HG03045 (cell line): Measurements from ENCODE around the gene SMR3A.

Experiments used
- ATAC-seq: cut with Tn5 transposase; IDR thresholded peaks from one replicate; pipeline ENCODE4 v1.9.1; 2021; ENCODE audit warnings: mild to moderate bottlenecking, moderate library complexity; ENCODE audit not compliant: unreplicated experiment

Gene SMR3A

DNA sequence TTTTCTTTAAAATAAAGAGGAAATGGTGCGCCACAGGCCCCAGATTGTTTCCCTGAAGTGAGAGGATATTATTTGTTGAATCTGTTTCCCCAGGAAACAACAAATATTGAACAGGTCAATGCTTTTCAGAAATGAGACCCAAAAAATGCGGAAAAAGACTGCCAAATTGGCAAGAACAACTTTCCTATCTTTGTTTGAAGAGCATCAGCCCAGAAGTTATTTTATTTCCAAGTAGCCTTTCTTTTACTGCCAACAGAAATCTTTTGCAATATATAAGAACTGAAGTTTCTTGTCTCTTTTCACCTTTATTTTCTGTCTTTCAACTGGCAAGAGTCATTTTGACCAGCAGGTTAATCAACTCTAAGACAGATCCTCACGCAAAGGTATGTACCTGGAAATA lies at the start of gene SMR3A:
Gene SMR3A (plus strand): TSS at position 301 of the 400 bp plus-strand sequence. CDS start 1,356 bp downstream, outside the sequence.
- no peak for ATAC-seq

DNA sequence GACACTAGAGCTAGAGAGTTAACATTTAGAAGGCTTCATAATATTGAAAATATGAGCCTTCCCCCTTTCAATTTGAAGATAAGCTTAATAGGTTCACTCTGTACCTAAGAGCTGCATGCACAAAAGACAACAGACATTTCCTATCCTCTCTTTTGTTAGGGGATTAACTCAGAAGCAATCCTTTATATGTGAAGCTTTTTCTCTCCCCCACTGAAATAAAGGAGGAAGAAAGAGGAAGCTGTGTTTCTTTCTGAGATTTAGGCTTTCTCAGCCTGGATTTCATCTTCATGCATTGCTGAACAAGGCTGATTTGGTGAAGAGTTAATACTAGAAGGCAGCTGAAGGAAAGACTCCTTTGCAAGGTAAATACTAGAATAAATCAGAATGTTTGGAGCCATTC lies 46.8 kb upstream of the SMR3A start:
- ATAC-seq: no peak

DNA sequence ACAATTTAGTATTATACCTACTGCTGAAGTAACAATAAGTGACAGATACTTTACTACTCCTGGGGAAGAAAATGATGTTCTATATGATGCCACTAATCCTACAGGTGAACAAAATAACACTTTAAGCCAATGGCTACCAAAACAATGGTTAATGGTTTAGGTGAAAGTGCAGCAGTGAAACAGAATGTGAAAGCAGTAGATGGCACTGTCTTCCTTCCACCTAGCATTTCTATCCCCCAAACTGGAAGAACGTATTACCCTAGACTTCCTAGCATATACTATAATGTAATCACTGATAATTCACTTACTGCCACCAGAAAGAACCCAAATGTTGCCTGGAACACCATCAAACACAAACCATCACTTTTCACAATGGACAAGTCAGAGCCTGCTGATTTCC lies 44.6 kb upstream of the SMR3A start:
- ATAC-seq: no peak

GRCh38 chr4:70326052-70326451 lies 34.5 kb upstream of the SMR3A start:
- ATAC-seq: no peak

- ATAC-seq: no peak
These were observed 25.9 kb upstream of the SMR3A start, which contains the start of gene CABS1 for GRCh38 chr4:70334681-70335080. TSS of gene CABS1 (plus strand) at chr4:70334981. CDS start at chr4:70335040, 59 bp downstream.

- no peak for ATAC-seq
These were observed 24.5 kb upstream of the SMR3A start for GRCh38 chr4:70336043-70336442.

GRCh38 chr4:70337886-70338420 lies 22.6 kb upstream of the SMR3A start:
- ATAC-seq: no peak

DNA sequence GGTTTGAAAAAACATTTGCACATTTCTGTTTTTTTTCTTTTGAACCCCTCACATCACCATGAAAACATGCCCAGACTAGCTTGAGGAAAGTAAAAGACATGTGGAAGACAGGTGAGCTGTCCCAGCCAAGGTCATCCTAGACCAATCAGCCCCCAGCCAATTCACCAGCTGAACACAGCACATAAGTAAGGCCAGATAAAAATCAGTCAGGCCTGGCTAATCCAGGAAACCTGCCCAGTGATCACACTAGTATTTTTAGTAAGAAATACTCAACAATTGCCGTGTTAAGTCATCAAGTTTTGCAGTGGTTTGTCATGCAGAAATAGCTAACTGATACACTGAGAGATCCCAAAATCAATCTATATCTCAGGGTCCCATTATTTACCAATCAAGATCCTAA lies 4.4 kb upstream of the SMR3A start:
- ATAC-seq: no peak

- no peak for ATAC-seq
These were observed 1.4 kb upstream of the SMR3A start for GRCh38 chr4:70359115-70359661.

DNA sequence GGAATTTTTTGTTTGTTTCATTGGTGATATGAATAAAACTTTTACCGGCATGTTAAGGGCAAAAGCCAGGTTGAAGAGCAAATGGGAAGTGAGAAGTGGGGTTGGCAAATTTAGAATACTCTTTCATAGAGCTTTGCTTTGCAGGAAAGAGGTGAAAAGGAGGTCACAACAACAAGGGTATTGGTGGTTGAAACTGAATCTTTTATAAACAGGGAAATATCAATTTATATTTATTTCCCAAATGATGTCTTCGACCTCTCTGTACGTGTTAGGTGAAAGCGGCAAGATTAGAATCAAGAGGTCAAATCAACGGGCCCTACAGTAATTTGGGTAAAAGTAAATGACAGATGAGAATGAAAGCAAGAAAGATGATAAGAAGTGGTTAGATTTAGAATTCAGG lies 3.4 kb downstream of the SMR3A start:
- no peak for ATAC-seq

GRCh38 chr4:70365479-70365878 lies 4.9 kb downstream of the SMR3A start:
- ATAC-seq: no peak

DNA sequence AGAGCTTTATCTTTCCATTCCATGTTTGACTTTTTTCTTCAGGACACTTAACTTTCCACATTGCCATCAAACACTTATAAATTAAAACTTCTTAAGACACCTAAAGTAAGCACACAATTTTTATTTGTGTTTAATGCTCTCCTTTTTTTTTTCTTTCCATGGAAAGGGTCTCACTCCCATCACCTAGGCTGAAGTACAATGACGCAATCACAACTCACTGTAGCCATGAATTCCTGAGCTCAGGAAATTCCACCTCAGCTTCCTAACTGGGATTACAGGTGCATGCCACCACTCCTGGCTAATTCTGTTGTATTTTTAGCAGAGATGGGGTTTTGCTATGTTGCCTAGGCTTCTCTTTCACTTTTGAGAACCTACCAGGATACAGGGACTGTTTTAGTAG lies 7.3 kb downstream of the SMR3A start:
- ATAC-seq: no peak

DNA sequence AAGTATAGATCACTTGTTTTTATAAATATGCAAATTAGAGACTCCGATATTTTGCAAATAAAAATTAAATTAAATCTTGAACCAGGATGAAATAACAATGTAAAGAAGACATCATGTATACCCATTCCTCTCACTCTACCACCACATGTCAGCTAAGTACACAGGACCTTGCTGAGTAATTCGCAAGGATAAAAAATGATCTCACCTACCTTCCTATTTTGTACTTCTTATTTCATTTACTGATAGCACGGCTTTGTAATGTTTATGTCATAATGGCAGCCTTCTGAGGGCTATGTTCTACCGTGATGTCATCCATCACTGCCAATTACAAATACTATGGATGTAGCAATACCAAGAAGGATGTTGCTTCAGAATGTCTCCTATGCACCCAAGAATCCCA lies 11.4 kb downstream of the SMR3A start:
- no peak for ATAC-seq

GRCh38 chr4:70372760-70373159 lies 12.2 kb downstream of the SMR3A start:
- ATAC-seq: no peak

GRCh38 chr4:70380578-70380977 lies 20.0 kb downstream of the SMR3A start:
- ATAC-seq: no peak

GRCh38 chr4:70382691-70383181 lies 22.2 kb downstream of the SMR3A start, which contains the start of gene SMR3B:
TSS of gene SMR3B (plus strand) at chr4:70383131. CDS start at chr4:70384511, 1,380 bp downstream.
- no peak for ATAC-seq

DNA sequence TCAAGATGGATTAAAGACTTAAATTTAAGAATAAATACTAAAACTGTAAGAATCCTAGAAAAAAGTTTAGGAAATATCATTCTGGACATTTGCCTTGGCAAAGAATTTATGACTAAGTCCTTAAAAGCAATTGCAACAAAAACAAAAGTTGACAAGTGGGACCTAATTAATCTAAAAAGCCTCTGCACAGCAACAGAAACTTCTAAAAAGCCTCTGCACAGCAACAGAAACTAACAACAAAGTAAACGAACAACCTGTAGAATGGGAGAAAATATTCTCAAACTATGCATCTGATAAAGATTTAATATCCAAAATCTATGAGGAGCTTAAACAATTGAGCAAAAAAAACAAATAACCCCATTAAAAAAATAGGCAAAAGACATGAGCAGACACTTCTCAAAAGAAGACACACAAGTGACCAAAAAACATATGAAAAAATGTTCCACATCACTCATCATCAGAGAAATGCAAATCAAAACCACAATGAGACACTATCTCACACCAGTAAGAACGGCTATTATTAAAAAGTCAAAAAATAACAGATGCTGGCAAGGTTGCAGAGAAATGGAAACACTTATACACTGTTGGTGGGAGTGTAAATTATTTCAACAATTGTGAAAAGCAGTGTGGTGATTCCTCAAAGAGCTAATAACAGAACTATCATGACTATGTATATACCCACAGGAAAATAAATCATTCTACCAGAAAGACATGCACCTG lies 31.7 kb downstream of the SMR3A start:
- ATAC-seq: peak; percentile 54

DNA sequence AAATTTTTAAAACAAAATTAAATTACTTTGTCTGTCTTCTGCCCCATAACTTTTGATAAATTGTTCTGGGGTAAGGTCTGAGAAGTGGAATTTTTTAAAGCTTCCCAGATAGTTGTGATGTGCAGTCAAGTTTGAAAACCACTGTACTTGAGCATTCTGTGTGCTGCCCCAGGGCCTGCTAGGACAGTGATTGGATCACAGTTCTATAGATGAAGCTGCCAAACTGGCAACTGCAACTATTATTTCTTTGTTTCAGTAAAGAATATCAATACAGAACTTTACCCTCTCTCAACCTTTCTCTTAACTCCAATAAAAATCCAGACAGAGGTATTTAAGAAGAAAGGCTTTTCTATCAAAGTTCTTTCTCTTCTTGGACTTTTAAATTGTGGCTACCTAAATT lies 37.0 kb downstream of the SMR3A start, which contains the start of gene OPRPN:
Gene OPRPN (plus strand): TSS at position 361 of the 400 bp plus-strand sequence. CDS start 1,346 bp downstream, outside the sequence.
- ATAC-seq: no peak

- no peak for ATAC-seq
These were observed 38.8 kb downstream of the SMR3A start for GRCh38 chr4:70399319-70399718.

- ATAC-seq: peak; percentile 65
These were observed 42.2 kb downstream of the SMR3A start for GRCh38 chr4:70402762-70403161.

DNA sequence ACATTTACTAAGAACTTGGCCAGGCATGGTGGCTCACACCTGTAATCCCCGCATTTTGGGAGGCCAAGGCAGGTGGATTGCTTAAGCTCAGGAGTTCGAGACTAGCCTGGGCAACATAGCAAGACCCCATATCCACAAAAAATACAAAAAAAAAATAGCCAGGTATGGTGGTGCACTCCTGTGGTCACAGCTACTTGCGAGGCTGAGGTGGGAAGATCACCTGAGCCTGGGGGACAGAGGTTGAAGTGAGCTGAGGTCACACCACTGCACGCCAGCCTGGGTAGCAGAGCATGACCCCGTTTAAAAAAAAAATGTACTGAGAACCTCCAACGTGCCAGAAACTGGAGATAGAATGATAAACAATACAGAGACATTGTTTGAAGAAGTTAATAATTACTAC lies 45.2 kb downstream of the SMR3A start:
- ATAC-seq: no peak
